ENCODE results near the gene ACY1. TPM values are rescaled to one million over a fixed set of nuclear protein-coding genes. Genes with fewer than 3 reads are reported as not detected.

ACY1 gene
- total RNA-seq, 6 experiments from 2014 or later = 223 to 479 (median 297) TPM

GRCh38 chr3:51940648-51941462, 42.5 kb upstream of the ACY1 start:
- intact Hi-C loops (cut with DNase I) = loop anchor here in 1 of 2 donors (5.0 kb wide), 1 partner anchor 46 kb away; no protein-coding TSS in a partner anchor
- DNase-seq = peak in 1 of 3 donors; percentile 43
- H3K27ac ChIP-seq = peak overlapping the region in 1 of 3 donors; percentile 60
- peaks cover 0 to 22% (median 5%) of the 10 kb centered on the region in 4 donors for H3K36me3 ChIP-seq
- ATAC-seq = no peak
- H3K4me3 ChIP-seq = peak overlapping the region; percentile 73 to 93 (median 92)
- H3K4me1 ChIP-seq = peaks cover 0 to 27% (median 10%) of the 10 kb centered on the region in 4 donors
- no peaks in the 10 kb centered on the region for H3K9me3 ChIP-seq
- no peaks in the 10 kb centered on the region for H3K27me3 ChIP-seq
- WGBS (ENCODE audit: insufficient coverage, low coverage, low lambda C conversion rate, missing lambda C conversion rate) = 20% methylated on average over 13 of the region's 13 CpGs
- TF ChIP-seq CTCF (IDR thresholded peaks at IDR 0.05) = no peak

- peak overlapping the region; percentile 73 to 93 (median 92) for H3K4me3 ChIP-seq
- TF ChIP-seq POLR2A (IDR thresholded peaks at IDR 0.05) (no peak), CTCF (IDR thresholded peaks at IDR 0.05) (no peak)
- H3K27ac ChIP-seq = peak overlapping the region in 1 of 3 donors; percentile 60
- WGBS (ENCODE audit: insufficient coverage, low coverage, low lambda C conversion rate, missing lambda C conversion rate) = 1% methylated on average over 10 of the region's 20 CpGs
- no peaks in the 10 kb centered on the region for H3K27me3 ChIP-seq
- ATAC-seq = no peak
- H3K9me3 ChIP-seq = no peaks in the 10 kb centered on the region
- H3K4me1 ChIP-seq = peaks cover 0 to 27% (median 10%) of the 10 kb centered on the region in 4 donors
- DNase-seq = no peak
- intact Hi-C loops (cut with DNase I) = loop anchor here in 1 of 2 donors (5.0 kb wide), 1 partner anchor 46 kb away; no protein-coding TSS in a partner anchor
- peaks cover 0 to 17% (median 3%) of the 10 kb centered on the region in 4 donors for H3K36me3 ChIP-seq
These were observed 41.9 kb upstream of the ACY1 start for GRCh38 chr3:51941463-51941797.

GRCh38 chr3:51941798-51942602, 41.3 kb upstream of the ACY1 start, which contains the start of the genes PARP3 and RRP9:
Gene PARP3 (plus strand): TSS chr3:51942363. CDS start chr3:51943356, 993 bp downstream.
Gene RRP9 (minus strand): TSS chr3:51941904. CDS start chr3:51941867, 37 bp downstream.
- H3K27me3 ChIP-seq = no peaks in the 10 kb centered on the region
- H3K27ac ChIP-seq = peak within 1 kb of the TSS; percentile 89 to 93 (median 89)
- peak within 1 kb of the TSS; percentile 73 to 93 (median 92) for H3K4me3 ChIP-seq
- TF ChIP-seq POLR2A (IDR thresholded peaks at IDR 0.05) (peak; percentile 89), CTCF (IDR thresholded peaks at IDR 0.05) (peak; percentile 99 to 100 (median 100))
- DNase-seq (peak; percentile 100), ATAC-seq (peak; percentile 89 to 95 (median 91))
- H3K9me3 ChIP-seq = no peaks in the 10 kb centered on the region
- H3K4me1 ChIP-seq = peaks cover 0 to 27% (median 10%) of the 10 kb centered on the region in 4 donors
- H3K36me3 ChIP-seq = peaks cover 0 to 13% (median under 1%) of the 10 kb centered on the region in 4 donors
- no CpG with 5 or more reads among the region's 67 CpGs for WGBS (ENCODE audit: insufficient coverage, low coverage, low lambda C conversion rate, missing lambda C conversion rate)
- intact Hi-C loops (cut with DNase I) = loop anchor here in 1 of 2 donors (5.0 kb wide), 1 partner anchor 45 kb away; no protein-coding TSS in a partner anchor

Measured in right lobe of liver (tissue), 6 donors.